HG03342 (cell line): ENCODE results near the gene KRT77.

Experiments
- ATAC-seq: cut with Tn5 transposase; IDR thresholded peaks from one replicate; pipeline ENCODE4 v1.9.1; 2021; ENCODE audit warnings: mild to moderate bottlenecking, moderate library complexity; ENCODE audit not compliant: unreplicated experiment

KRT77 gene

DNA sequence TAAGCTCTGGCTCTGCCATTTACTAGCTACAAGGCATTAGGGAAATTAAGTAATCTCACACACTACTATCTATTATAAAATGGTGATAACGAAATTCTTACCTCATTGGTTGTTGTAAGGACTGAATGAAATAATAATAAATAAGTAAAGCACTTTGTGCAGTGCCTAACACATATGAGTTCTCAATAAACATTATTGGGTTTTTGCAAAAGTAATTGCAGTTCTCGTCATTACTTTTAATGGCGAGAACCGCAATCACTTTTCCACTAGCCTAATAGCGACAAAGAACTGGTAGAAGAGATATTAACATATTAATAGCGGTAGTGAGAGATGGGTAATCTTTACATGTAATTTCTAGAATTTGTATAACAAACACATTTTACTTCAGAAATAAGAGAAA is 9.2 kb downstream of the KRT77 start:
- no peak for ATAC-seq

DNA sequence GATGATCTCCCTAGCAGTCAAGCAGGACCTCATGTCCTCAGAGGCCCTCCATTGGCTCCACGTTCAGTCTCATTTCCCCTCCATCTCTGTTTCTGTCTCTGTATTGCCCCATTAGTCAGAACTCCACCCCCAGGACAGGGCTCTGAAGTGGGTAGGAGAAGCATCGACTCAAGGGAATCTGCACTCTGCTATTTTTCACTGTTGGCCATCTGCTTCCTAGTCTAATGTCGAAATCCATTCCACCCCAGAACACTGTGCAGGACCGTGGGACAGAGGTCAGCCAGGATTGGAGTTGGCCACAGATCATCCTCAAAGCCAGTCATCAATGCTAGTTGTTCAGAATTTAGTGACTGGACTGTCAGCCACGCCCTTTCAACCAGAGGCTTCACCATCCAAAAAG is 10.1 kb downstream of the KRT77 start:
- no peak for ATAC-seq

DNA sequence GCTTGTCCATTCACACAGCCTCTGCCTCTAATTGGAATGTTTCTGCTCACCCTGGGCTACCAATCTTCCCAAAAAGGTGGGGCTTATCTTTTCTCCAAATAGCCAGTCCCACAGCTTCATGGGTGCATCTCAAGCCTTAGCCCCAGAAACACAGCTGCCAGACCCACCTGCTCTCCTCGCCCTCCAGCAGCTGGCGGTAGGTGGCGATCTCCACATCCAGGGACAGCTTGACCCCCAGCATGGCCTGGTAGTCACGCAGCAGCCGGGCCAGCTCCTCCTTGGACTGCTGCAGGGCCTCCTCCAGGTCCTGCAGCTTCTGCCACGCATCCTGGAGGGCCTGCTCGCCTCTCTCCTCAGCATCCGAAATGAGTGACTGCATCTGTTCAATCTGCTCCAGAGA is 11.1 kb downstream of the KRT77 start:
- ATAC-seq = no peak

DNA sequence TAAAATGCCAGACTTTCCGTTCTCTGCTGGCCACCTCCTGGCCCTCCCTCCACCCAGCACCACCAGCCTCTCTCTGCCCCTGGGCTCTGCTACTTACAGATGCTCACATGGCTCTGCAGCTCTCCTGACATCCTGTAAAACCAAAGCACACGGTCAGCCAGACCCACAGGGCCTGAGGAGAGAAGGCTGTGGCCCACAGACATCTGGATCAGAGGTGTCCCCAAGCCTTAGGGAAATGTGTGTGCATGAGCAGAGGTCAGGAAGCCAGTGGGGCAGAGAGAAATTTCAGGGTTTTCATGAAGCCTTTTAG is 11.5 kb downstream of the KRT77 start:
- no peak for ATAC-seq

DNA sequence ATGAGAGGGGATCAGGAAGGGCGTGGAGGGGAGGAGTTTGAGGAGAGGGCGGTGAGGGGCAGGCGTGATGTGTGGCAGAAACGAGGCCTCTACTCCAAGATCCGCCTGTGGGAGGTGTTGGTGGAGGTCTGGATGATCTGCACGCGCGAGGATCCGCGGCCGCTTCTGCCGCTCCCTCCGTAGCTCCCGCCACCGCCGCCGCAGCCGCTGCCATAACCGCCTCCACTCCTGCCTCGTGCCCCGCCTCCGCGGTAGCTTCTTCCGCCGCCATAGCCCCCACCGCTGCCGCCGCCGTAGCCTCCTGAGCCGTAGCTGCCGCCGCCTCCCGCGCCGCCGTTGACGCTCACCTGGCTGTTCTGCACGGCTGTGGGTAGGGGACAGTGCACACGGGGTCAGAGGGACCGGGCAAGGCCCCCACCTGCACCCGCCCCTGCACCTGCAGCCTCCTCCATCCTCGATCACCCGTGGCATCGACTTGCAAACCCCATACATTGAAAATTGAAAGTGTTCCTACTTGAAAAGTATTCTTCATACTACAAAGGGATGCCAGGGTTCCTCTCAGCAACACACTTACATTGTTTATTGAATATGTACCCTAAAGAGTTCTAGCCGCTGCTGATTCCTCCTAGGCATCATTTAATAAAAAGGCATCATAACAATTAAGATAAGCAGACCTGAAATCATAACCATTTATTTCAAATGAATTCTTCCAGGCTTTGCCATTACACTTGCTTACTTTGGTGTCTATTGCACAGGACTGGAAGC is 12.1 kb downstream of the KRT77 start:
- ATAC-seq = no peak

DNA sequence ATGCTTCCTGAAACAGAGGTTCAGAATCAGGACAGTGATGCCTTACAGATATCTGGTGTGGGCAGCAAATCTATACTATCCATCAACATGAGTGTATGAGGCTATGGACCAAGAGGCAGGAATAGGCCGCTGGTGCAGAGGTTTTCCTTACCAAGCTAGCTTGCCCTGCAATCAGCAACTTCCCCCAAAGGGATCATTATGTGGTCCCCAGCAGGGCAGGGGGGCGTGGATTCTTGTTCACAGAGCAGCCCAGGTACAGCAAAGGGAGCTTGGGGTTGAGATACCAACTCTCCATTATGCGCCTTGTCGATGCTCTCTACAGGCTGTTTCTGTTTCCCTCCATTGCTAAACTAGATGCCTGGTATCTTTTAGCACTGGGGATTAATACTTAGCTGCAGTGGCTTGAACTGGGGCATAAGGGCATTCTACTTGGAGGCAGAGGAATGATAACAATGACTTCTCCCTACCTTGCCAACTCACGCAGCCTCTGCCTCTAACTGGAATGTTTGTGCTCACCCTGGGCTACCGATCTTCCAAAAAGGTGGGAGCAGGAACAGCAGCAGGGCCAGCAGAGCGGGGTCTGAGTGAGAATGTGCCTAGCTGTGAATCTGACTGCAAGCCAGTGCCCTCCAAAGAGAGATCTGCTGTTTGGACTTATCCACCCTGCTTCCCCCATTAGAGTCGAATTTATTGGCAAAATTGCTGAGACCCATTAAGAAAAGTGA is 12.8 kb downstream of the KRT77 start:
- no peak for ATAC-seq

DNA sequence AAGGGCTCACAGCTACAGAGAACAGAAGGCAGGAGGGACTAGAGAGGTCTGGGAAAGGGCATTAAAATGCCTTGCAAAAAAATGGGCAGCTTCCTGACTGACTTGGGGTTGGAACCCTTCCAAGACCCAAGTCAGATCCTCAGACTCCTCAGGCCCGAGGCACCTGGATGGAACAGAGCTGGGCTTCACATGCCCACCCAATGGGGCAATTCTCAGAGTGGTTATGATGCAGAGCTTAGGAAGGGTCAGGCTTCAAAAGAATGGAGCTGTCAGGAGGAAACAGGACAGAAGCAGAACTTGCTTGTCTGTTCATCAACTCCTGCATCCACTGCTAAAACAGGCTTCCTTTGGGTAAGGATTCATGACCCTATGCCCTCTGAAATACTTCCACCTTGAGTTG is 13.4 kb downstream of the KRT77 start:
- no peak for ATAC-seq

DNA sequence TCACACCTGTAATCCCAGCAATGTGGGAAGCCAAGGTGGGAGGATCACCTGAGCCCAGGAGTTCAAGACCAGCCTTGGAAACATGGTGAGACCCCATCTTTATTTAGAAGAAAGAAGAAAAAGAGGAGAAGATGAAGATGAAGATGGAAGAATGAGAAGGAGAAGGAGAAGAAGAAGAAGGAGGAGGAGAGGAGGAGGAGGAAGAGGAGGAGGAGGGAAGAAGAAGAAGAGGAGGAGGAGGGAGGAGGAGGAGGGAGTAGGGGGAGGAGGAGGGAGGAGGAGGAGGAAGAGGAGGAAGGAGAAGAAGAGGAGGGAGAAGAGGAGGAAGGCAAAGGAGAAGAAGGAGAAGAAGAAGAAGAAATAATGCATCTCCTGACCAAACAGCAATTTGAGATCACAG is 14.1 kb downstream of the KRT77 start:
- ATAC-seq = no peak

DNA sequence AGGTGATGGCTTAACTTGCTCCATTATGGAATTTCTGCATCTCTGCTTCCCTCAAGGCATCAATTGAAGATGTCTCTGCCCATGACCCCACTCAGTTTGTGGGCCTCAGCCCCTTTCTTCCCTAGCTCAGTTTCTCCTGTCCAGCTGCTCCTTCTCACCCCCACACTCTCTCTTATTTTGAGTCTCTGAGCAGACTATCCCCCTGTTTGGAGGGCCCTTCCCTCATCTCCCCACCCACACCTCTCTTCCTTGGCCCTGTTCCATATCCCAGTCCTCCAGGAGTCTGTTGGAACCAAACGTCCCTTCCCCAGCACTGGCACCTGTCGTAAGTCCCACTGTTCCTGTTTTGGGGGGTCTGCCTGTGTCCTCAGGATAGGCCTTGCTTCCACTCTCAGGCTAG is 14.8 kb downstream of the KRT77 start:
- no peak for ATAC-seq

DNA sequence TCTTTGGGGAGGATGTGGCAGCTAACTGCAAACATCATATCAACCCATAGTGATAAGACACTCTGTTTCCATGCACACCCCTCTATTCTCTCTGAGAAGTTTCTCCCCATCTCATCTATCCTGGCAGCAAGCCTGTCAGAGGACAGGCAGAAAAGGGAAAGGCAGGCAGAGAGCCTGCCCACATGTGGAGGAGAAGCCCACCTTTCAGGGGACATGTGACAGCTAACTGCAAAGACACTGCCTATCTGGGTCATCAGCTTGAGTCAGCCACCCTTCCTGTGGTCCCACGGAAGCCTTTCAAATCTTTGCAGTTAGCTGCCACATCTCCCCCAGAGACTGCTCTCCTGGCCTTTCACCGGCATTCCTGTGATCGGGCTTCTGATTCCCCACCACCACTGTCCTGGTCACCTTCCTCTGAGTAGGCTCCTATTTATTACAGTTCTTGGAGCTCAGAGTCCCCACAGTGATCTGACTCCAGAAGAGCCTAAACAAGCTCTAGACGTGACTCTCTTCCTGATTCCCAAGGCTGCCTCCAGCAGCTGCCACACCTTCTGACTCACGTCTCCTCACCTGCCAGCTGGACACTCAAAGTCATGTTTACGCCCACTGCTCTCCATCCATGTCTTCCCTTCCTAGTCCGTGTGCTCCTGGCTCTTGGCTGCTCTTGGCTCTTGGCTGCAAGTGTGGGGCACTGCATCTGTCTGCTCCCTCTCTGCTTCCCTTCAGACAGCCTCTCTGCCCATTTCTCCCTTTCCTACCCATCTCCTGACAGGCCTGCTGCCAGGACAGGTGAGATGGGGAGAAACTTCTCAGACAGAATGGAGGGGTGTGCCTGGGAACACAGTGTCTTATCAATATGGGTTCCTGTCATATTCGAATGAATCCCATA is 15.6 kb downstream of the KRT77 start:
- ATAC-seq = no peak

DNA sequence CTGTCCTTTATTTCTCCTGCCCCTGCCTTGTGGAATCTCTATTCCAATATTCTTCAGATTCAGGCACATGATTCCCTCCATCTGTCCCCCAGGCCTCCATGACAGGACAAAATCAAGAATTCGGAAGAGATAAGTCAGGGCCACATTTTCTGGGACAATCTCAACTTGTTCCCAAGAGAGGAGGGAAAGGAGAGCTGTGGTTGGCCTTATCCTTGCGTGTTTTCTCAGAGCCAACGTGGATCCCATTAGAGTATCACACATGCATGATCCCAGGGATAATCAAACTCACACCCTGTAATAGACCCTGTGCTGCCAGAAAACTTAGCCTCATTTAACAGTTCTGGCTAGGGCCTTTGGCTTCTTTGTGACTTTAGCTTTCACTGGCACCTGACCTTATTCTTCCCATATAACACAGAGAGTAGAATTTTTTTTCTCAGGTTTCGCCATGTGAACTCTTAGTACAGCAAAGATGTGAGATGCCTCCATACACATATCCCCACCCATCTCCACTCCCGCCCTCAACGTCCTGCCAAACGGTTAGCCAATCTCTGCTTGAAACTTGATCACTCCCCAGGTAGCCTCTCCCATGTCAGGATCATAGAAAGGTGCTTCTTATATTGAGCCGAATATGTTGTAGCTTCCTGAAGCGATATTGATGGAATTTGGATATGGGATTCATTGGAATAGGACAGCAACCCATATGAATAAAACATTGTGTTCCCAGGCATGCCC is 16.4 kb downstream of the KRT77 start:
- ATAC-seq = no peak

DNA sequence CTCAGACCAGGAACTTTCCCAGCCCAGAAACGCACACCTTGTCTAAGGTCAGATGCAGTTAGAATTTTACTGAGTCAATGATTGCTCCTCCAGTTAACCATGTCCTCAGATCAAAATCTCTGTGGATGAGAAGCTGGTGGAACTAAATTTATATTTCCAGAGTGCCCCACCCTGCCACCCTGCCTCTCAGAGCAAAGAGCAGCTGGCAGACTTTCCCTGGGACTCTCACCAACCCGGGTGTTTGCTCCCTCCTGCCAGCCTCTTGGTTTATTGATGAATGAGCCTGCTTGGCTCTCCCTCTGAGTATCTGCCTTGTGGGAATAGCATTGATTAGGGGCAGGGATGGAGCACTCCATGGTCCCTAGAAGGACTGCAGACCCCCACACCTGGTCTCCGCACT is 17.3 kb downstream of the KRT77 start:
- ATAC-seq = no peak

DNA sequence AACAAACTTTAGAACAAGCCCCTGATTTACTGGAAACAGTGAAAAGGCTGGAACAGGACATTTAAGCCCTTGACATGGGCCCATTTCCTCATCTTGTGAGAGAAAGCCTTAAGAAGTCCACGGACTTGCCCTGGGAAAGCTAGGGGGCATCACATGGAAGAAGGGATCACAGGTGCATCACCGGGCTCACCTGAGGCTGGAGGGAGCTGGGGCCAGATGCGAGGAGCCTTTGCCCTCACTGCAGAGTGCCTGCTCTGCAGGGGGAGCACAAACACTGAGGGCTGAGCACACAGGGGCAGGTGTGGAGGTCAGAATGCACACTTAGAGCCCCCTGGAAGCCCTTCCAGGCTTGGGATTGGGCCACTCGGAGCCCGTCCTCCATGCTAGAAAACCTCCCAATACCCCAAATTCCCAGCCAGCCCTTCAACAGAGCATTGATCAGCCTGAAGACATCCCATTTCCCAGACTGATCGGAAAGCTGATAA is 17.9 kb downstream of the KRT77 start:
- no peak for ATAC-seq

DNA sequence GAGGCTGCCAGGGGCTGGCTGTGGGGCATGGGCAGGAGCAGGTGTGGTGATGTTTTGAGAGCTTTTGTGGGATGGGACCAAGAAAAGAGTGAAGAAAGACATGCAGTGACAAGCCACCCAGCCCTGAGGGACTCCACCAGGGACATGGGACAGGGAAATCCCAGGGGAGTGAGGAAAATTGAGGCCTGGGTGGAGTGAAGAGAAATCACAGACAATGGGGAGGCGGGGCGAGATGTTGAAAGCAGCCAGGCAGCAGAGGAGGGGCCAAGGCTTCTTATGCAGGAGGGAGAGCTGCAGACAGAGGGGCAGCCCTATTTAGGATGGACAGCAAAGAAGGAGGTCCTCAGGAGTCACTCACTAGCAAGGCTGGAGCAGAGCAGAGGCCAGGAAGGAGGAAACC is 18.9 kb downstream of the KRT77 start:
- ATAC-seq = no peak

DNA sequence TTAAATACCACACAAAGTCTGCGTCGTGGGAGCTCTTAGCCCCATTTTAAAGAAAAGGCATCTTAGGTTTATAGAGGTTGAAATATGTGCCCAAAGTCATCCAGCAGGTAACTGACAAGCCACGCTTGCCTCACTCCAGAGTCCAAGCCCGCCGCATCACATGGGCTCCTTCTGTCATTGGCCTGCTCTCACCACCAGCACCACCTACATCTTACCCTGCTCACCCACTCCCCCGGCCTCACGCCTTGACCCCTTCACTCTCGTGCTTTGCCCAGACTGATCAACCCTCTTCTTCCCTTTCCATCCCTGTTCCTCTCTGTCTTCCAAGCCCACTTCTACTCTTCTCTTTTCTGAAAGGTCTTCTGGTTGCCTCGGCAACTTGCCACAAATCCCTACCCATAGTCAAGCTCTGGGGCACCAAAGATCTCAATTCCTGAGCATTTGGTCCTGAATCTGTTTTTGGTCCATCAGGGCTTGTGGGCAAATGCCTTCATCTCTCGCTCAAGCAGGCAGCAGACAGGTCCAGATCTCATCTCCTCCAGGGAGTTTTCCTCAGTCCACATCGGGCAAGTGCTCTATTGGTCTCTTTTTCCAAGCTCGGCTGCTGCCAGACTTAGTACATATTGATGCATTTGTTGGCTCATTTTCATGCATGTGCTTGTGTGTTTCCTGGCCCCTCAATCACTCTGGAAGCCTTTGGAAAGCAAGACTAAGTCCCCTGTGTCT is 19.6 kb downstream of the KRT77 start:
- no peak for ATAC-seq

DNA sequence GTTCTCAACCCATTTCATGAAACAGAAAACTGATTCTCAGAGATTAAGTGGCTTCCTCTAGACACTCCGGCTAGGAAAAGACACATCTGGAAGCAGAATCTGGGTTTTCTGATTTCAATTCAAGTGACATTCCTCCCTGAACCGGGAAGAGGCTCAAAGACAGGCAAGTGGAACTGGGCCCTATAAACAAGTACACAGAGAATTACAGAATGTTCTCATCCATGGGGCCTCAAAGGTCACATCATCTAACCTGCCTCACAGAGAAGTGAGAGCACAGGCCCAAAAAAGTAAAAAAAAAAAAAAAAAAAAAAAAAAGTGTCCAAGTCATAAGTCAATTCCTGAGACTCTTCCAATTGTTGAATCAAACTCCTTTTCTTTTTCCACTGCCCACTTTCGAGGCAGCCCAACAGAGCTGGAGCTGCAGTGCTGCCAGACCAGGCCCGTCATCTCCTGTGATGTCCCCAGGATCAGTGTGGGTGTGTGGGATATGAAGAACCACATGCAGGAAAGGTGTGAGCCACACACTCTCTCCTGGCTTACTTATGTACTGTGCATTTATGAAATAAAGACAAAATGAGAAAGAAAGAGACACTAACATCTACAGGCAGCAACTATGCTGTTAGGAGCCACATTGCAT is 20.3 kb downstream of the KRT77 start:
- ATAC-seq = no peak

DNA sequence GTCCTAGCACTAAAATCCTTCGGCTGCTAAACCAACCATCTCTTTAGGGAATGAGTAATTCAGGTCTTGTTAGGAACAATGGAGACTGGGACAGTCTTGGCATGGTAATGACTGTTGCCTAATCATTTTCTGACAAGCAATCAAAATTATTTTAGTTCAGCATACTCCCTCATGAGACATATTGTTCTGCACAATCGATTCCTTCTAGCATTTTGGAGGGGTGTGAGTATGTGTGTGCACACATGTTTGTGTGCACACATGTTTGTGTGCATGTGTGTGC is 21.0 kb downstream of the KRT77 start:
- no peak for ATAC-seq

DNA sequence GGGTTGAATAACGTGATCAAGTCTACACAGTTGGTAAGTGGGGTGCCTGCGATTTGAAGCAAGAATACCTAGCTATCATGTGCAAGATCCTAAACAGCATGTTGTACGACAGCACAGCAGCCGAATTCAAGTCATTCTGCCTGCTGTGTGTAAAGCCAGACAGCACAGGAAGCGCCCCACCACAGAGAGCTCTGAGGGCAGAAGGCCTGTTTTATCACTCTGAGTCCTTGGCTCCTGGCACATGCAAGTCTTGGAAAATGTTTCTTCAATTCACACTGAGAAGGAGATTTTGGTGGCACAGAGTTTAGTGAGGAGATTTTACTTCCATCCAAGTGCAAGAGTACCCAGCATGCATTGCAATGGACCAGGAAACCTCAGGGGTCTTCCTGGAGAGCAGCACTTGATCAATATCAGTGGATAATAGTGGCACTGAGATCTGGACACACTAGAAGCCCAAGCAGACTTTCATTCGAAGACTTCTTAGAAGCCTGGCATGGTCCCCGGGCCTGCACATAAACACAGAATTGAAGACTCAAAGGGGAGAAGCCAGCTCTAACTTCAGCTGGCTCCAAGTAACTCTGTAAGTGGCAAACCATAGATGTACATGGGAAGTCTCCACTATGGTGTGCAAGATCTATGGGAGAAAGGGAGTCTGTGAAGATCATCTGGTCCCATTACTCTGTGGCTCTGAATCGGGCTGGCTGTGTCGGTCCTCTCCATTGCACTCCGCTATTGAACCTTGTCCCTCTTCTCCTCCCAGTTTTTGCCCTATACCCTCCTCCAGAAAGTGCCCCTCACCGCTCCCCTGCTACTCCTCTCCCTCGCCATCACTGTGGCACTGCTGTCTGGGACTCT is 21.6 kb downstream of the KRT77 start:
- ATAC-seq = no peak

DNA sequence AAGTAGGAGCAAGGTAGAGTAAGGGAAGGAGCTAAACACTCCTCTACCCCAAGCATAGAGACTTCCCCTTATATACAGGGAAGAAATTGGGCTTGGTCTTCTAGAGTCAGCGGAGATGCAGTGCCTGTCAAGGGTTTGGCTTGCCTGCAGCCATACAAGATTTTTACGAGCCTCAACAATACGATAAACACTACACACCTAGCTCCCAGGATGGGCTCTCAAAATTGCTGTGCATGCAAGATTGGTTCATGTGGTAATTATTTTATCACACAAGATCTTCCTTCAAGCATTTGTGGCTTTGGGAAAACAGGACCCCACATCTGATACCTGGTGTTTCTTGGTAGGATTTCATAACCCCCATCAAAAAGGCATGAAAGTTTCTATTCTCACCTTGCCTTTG is 23.0 kb downstream of the KRT77 start, which contains the start of gene KRT1:
Gene KRT1, minus strand, starts transcription at position 45 of the 400 bp plus-strand sequence. CDS start 59 bp downstream, outside the sequence.
- ATAC-seq = no peak
